ENCODE measurements around the gene NPM1. TPM values are rescaled to one million over a fixed set of nuclear protein-coding genes. Genes with fewer than 3 reads are reported as not detected.

Gene NPM1
- total and polyA plus RNA-seq, 2 of the 13 experiments (the other 11 are each of a cell fraction or from before 2014, with no cell fraction given) = 2,047 to 3,353 TPM

- no peaks in the 10 kb centered on the region for H3K79me2 ChIP-seq (ENCODE audit: insufficient read depth, low read length)
- in situ Hi-C loops (cut with HindIII; ENCODE audit: extremely low pct_ligation_motif_present, low pct_unique_long_range_greater_than_20kb) = loop anchor here (5.0 kb wide), 3 partner anchors 436 to 626 kb away; no protein-coding TSS in a partner anchor
- peaks cover 11% of the 10 kb centered on the region for H3K4me1 ChIP-seq (ENCODE audit: insufficient read depth, low read length)
- no peak overlapping the region for H2AFZ ChIP-seq (ENCODE audit: low read length)
- peaks cover 0 to 19% of the 10 kb centered on the region in 2 experiments; a peak in 3 of 5 replicates for H3K36me3 ChIP-seq (replicated peaks in 1 of 2; ENCODE audit: control insufficient read depth in 1 of 2, insufficient read depth in 2 of 2, low read length in 2 of 2)
- peaks cover 0 to 13% of the 10 kb centered on the region in 2 experiments; a peak in 4 of 5 replicates for H3K27me3 ChIP-seq (ENCODE audit: control insufficient read depth in 1 of 2, insufficient read depth in 2 of 2, low read length in 2 of 2)
- H4K20me1 ChIP-seq (ENCODE audit: insufficient read depth, low read length) = peaks cover 37% of the 10 kb centered on the region
- no peak for ATAC-seq
- no peak overlapping the region for H3K27ac ChIP-seq (ENCODE audit: extremely low read length, insufficient read depth, low read length)
- no peak overlapping the region for H3K4me2 ChIP-seq (ENCODE audit: low read depth, low read length)
- BruUV-seq (replicated peaks) = TSS peak; percentile 10
- POLR2A ChIA-PET = interaction anchor here (0.8 kb wide), 1 partner anchor 27 kb away, joined by 3 read pairs; no protein-coding TSS in a partner anchor
- intact Hi-C loops (cut with micrococcal nuclease; ENCODE audit: unreplicated experiment) = loop anchor here (5.0 kb wide), 1 partner anchor 626 kb away; no protein-coding TSS in a partner anchor
- H3K9me3 ChIP-seq (ENCODE audit: low read length) = no peaks in the 10 kb centered on the region
- CTCF ChIA-PET (ENCODE audit: low intra/inter-chr PET ratio, low total read pairs) = no interaction called here
- H3K9ac ChIP-seq (ENCODE audit: insufficient read depth, low read depth, low read length) = no peak overlapping the region
- TF ChIP-seq RBM22 (optimal IDR thresholded peaks at IDR 0.05; ENCODE audit: low read length) = peak; percentile 57
- TF ChIP-seq ZNF543 (CRISPR knock-in tag; IDR thresholded peaks at IDR 0.05) = no peak
- 0 out of 4 replicates have a peak, but pooled peaks of 1 of the 2 experiments have one; percentile 5 for TF ChIP-seq POLR2A (IDR thresholded peaks at IDR 0.05; ENCODE audit: insufficient read depth in 1 of 2, low read depth in 2 of 2, low read length in 2 of 2)
- TF ChIP-seq, protein P1, sequence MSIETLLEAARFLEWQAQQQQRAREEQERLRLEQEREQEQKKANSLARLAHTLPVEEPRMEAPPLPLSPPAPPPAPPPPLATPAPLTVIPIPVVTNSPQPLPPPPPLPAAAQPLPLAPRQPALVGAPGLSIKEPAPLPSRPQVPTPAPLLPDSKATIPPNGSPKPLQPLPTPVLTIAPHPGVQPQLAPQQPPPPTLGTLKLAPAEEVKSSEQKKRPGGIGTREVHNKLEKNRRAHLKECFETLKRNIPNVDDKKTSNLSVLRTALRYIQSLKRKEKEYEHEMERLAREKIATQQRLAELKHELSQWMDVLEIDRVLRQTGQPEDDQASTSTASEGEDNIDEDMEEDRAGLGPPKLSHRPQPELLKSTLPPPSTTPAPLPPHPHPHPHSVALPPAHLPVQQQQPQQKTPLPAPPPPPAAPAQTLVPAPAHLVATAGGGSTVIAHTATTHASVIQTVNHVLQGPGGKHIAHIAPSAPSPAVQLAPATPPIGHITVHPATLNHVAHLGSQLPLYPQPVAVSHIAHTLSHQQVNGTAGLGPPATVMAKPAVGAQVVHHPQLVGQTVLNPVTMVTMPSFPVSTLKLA (IDR thresholded peaks at IDR 0.05) = peak; percentile 69
- peak; percentile 10; the same call in 1 of the 2 replicates for TF ChIP-seq POLR2AphosphoS2 (IDR thresholded peaks at IDR 0.05; ENCODE audit: low read depth, low read length)
- no peak for DNase-seq (ENCODE audit: low spot score)
- WGBS (ENCODE audit: low lambda C conversion rate) = 76% methylated on average over 11 of the region's 11 CpGs
- no peak for FAIRE-seq
- H3K4me3 ChIP-seq (replicated peaks in 1 of 3; ENCODE audit: insufficient read depth in 1 of 3, low read depth in 2 of 3, low read length in 3 of 3) = no peak overlapping the region
Measured at GRCh38 chr5:171416160-171417049, 28.8 kb downstream of the NPM1 start.

Data from HepG2 (cell line).